Lower leg skin (tissue), 4 donors: ENCODE data around the gene TMTC1. TPM values are rescaled to one million over a fixed set of nuclear protein-coding genes. Genes with fewer than 3 reads are reported as not detected.

Experiments used
- DNase-seq, 2 donors: peaks; one replicate each; pipeline ENCODE4 v3.0.0-alpha.2; 2019; ENCODE audit warnings: low spot score in 2 of 2
- H3K4me3 ChIP-seq: fragments of 200-600 bp; sonication (generic); 2 replicates; pipeline ENCODE4 v1.5.1; 2017; ENCODE audit warnings: mild to moderate bottlenecking, low read depth; ENCODE audit not compliant: poor library complexity, severe bottlenecking
- CTCF ChIP-seq, 3 donors: fragments of 450-650 bp; IDR thresholded peaks; one replicate each; pipeline ENCODE4 v1.5.1; 2016; ENCODE audit warnings: antibody characterized with exemption in 3 of 3, mild to moderate bottlenecking in 3 of 3, moderate library complexity in 2 of 3
- POLR2A ChIP-seq, 2 donors: fragments of 450-650 bp; IDR thresholded peaks; one replicate each; pipeline ENCODE4 v1.6.1; 2016 to 2017; ENCODE audit warnings: antibody characterized with exemption in 2 of 2, mild to moderate bottlenecking in 1 of 2, moderate library complexity in 1 of 2
- WGBS, 2 donors: methylation state at CpG; one replicate each; pipeline ENCODE4 v1.1.5; 2018; 5-methylcytosine and 5-hydroxymethylcytosine counted together
- intact Hi-C: fragments of 100-400 bp; cut with DNase I; formaldehyde crosslinking; loops from one replicate; pipeline ENCODE4 v1.15.0; 2023; ENCODE audit warnings: low total_unique reads
- total RNA-seq, 4 donors: library from RNA; depleted of rRNA; stranded (reverse); fragments of >200 nt; gene quantifications; one replicate each; pipeline ENCODE4 v1.1.0, GENCODE V29; 2016

TMTC1 gene
- total RNA-seq, 4 donors from 2014 or later: 14.1 to 38.2 (median 18.5) TPM

- DNase-seq: no peak
- H3K4me3 ChIP-seq: no peak overlapping the region
- no peak for TF ChIP-seq POLR2A (IDR thresholded peaks at IDR 0.05)
- no peak for TF ChIP-seq CTCF (IDR thresholded peaks at IDR 0.05)
- intact Hi-C loops: no loop called here
Measured at GRCh38 chr12:29807129-29807528, 23.4 kb upstream of the TMTC1 start.

- intact Hi-C loops: no loop called here
- TF ChIP-seq POLR2A (IDR thresholded peaks at IDR 0.05): no peak
- no peak for TF ChIP-seq CTCF (IDR thresholded peaks at IDR 0.05)
- no peak overlapping the region for H3K4me3 ChIP-seq
- no peak for DNase-seq
Measured at GRCh38 chr12:29804019-29804418, 20.3 kb upstream of the TMTC1 start.

- intact Hi-C loops: no loop called here
Measured at GRCh38 chr12:29799591-29799990, 15.8 kb upstream of the TMTC1 start.

GRCh38 chr12:29797565-29798355, 14.0 kb upstream of the TMTC1 start:
- 68 to 70% methylated on average over 2 of the region's 2 CpGs for WGBS, 2 donors
- DNase-seq: no peak
- intact Hi-C loops: no loop called here
- H3K4me3 ChIP-seq: no peak overlapping the region
- TF ChIP-seq CTCF (IDR thresholded peaks at IDR 0.05) (no peak), POLR2A (IDR thresholded peaks at IDR 0.05) (no peak)

More at GRCh38 chr12:29799591-29799990, 15.8 kb upstream of the TMTC1 start:
- no peak overlapping the region for H3K4me3 ChIP-seq
- DNase-seq: no peak
- TF ChIP-seq POLR2A (IDR thresholded peaks at IDR 0.05) (no peak), CTCF (IDR thresholded peaks at IDR 0.05) (no peak)

GRCh38 chr12:29796823-29797263, 13.1 kb upstream of the TMTC1 start:
- DNase-seq: peak in 1 of 2 donors; percentile 46
- H3K4me3 ChIP-seq: no peak overlapping the region
- intact Hi-C loops: no loop called here
- WGBS, 2 donors: 18 to 20% methylated on average over 6 of the region's 6 CpGs
- TF ChIP-seq CTCF (IDR thresholded peaks at IDR 0.05) (no peak), POLR2A (IDR thresholded peaks at IDR 0.05) (no peak)

- H3K4me3 ChIP-seq: no peak overlapping the region
- WGBS, 2 donors: 50 to 56% methylated on average over 3 of the region's 3 CpGs
- no peak for DNase-seq
- TF ChIP-seq CTCF (IDR thresholded peaks at IDR 0.05) (no peak), POLR2A (IDR thresholded peaks at IDR 0.05) (no peak)
- intact Hi-C loops: no loop called here
Measured at GRCh38 chr12:29795715-29796114, 12.0 kb upstream of the TMTC1 start.
